HepG2 (cell line): Measurements from ENCODE around the gene ADAR. TPM values are rescaled to one million over a fixed set of nuclear protein-coding genes. Genes with fewer than 3 reads are reported as not detected.
A peak's percentile ranks its signal among the peaks of the same experiment; 100 is the strongest.

Source experiments
- ADNP ChIP-seq: sonication (generic); formaldehyde crosslinking; IDR thresholded peaks from 2 replicates; pipeline ENCODE4 v1.4.0; 2020; ENCODE audit warnings: missing genetic modification reagents
- CAMTA2 ChIP-seq: sonication (generic); formaldehyde crosslinking; IDR thresholded peaks from 2 replicates; pipeline ENCODE4 v1.4.0; 2020; ENCODE audit warnings: mild to moderate bottlenecking, missing genetic modification reagents, borderline replicate concordance
- FOSL2 ChIP-seq: sonication (generic); formaldehyde crosslinking; IDR thresholded peaks from 2 replicates; pipeline ENCODE4 v1.4.0; 2020; ENCODE audit warnings: missing genetic modification reagents
- GATAD1 ChIP-seq: IDR thresholded peaks from 2 replicates; pipeline ENCODE4 v1.6.1; 2016; ENCODE audit warnings: missing genetic modification reagents, missing compliant biosample characterization
- NR2F2 ChIP-seq: IDR thresholded peaks from 2 replicates; pipeline ENCODE4 v1.6.1; 2012; ENCODE audit warnings: low read depth, inconsistent platforms, borderline replicate concordance
- PHF20 ChIP-seq: sonication (generic); formaldehyde crosslinking; IDR thresholded peaks from 2 replicates; pipeline ENCODE4 v1.5.0; 2020; ENCODE audit warnings: mild to moderate bottlenecking, missing genetic modification reagents
- RERE ChIP-seq: IDR thresholded peaks from 2 replicates; pipeline ENCODE4 v1.6.1; 2016; ENCODE audit warnings: low read depth, missing genetic modification reagents, missing compliant biosample characterization
- SALL2 ChIP-seq: sonication (generic); formaldehyde crosslinking; IDR thresholded peaks from 2 replicates; pipeline ENCODE4 v1.8.1; 2023; ENCODE audit warnings: mild to moderate bottlenecking, missing genetic modification reagents, inconsistent platforms
- SCMH1 ChIP-seq: sonication (generic); formaldehyde crosslinking; IDR thresholded peaks from 2 replicates; pipeline ENCODE4 v1.9.0; 2021; ENCODE audit warnings: missing genetic modification reagents, mild to moderate bottlenecking, borderline replicate concordance
- SKI ChIP-seq: fragments of 450-650 bp; IDR thresholded peaks from one replicate; pipeline ENCODE4 v1.6.1; 2018; ENCODE audit warnings: mild to moderate bottlenecking; ENCODE audit not compliant: partially characterized antibody
- SMARCC2 ChIP-seq: fragments of 450-650 bp; IDR thresholded peaks from 2 replicates; pipeline ENCODE4 v1.6.1; 2017; ENCODE audit warnings: antibody characterized with exemption, mild to moderate bottlenecking
- SRSF9 ChIP-seq: fragments of 200-400 bp; formaldehyde crosslinking; IDR thresholded peaks from 2 replicates; pipeline ENCODE4 v1.6.1; 2018; ENCODE audit warnings: borderline replicate concordance, mild to moderate bottlenecking, low read depth, low read length; ENCODE audit not compliant: insufficient read depth, poor library complexity, severe bottlenecking
- TARDBP ChIP-seq: sonication (generic); formaldehyde crosslinking; IDR thresholded peaks from 2 replicates; pipeline ENCODE4 v1.8.0; 2022; ENCODE audit warnings: mild to moderate bottlenecking, missing genetic modification reagents
- ZBTB10 ChIP-seq: sonication (generic); formaldehyde crosslinking; IDR thresholded peaks from 2 replicates; pipeline ENCODE4 v1.4.0; 2020; ENCODE audit warnings: missing genetic modification reagents, borderline replicate concordance
- ZBTB49 ChIP-seq: sonication (generic); formaldehyde crosslinking; IDR thresholded peaks from 2 replicates; pipeline ENCODE4 v1.4.0; 2020; ENCODE audit warnings: missing genetic modification reagents, borderline replicate concordance
- ZEB1 ChIP-seq: IDR thresholded peaks from 2 replicates; pipeline ENCODE4 v1.6.1; 2012; ENCODE audit warnings: mild to moderate bottlenecking, low read depth, inconsistent platforms; ENCODE audit not compliant: insufficient replicate concordance
- ZNF143 ChIP-seq: sonication (generic); formaldehyde crosslinking; IDR thresholded peaks from 2 replicates; pipeline ENCODE4 v1.4.0; 2020; ENCODE audit warnings: missing genetic modification reagents
- ZNF501 ChIP-seq: sonication (generic); formaldehyde crosslinking; IDR thresholded peaks from 2 replicates; pipeline ENCODE4 v1.5.1; 2020; ENCODE audit warnings: mild to moderate bottlenecking, moderate library complexity, missing genetic modification reagents
- ZNF709 ChIP-seq: sonication (generic); formaldehyde crosslinking; IDR thresholded peaks from 2 replicates; pipeline ENCODE4 v1.5.0; 2020; ENCODE audit warnings: mild to moderate bottlenecking, missing genetic modification reagents
- polyA plus RNA-seq, 8 experiments: library from polyadenylated mRNA; depleted of rRNA in 3 of 8; stranded (reverse) in 7 of 8; unstranded in 1 of 8; fragments of >200 nt; fragmentation: Illumina TruSeq in 4 of 8; extraction: Trizol in 4 of 8; gene quantifications; 2 replicates each; pipeline versions ENCODE4 v1.2.1 to v1.2.3, GENCODE V29; 2011 to 2016; ENCODE audit warnings: low read depth in 4 of 8, missing spikeins in 1 of 8, mixed read lengths in 1 of 8; ENCODE audit not compliant: insufficient read depth in 1 of 8
- total RNA-seq, 5 experiments: library from RNA; depleted of rRNA; stranded (reverse); fragments of >200 nt; fragmentation: Illumina TruSeq; extraction: Trizol; gene quantifications; 2 replicates each; pipeline ENCODE4 v1.2.3, GENCODE V29; 2016; ENCODE audit warnings: low read depth in 1 of 5

Gene ADAR
- total and polyA plus RNA-seq, 2 of the 13 experiments (the other 11 are each of a cell fraction or from before 2014, with no cell fraction given) = 70.8 to 86.2 TPM

- TF ChIP-seq RERE (CRISPR knock-in tag) = 0 out of 2 replicates have a peak, but pooled peaks have one; percentile 29
- TF ChIP-seq ZEB1 = peak; percentile 36
- 0 out of 2 replicates have a peak, but pooled peaks have one; percentile 11 for TF ChIP-seq ZNF501 (CRISPR knock-in tag)
- 0 out of 2 replicates have a peak, but pooled peaks have one; percentile 25 for TF ChIP-seq NR2F2
- TF ChIP-seq SKI = peak; percentile 29
- TF ChIP-seq TARDBP = peak; percentile 42; the same call in 1 of the 2 replicates
- TF ChIP-seq ZNF709 (CRISPR knock-in tag) = no peak
- no peak for TF ChIP-seq ZBTB49 (CRISPR knock-in tag)
- 0 out of 2 replicates have a peak, but pooled peaks have one; percentile 14 for TF ChIP-seq ADNP (CRISPR knock-in tag)
- TF ChIP-seq SALL2 = peak; percentile 23
- no peak for TF ChIP-seq ZNF143 (CRISPR knock-in tag)
- TF ChIP-seq SRSF9 = no peak
- no peak for TF ChIP-seq FOSL2 (CRISPR knock-in tag)
- TF ChIP-seq CAMTA2 (CRISPR knock-in tag) = no peak
- no peak for TF ChIP-seq SCMH1 (CRISPR knock-in tag)
- no peak for TF ChIP-seq ZBTB10
- no peak for TF ChIP-seq PHF20
- no peak for TF ChIP-seq SMARCC2
- TF ChIP-seq GATAD1 (CRISPR knock-in tag) = peak; percentile 43; the same call in 1 of the 2 replicates
These were observed at the start of gene ADAR (continued) for GRCh38 chr1:154607609-154608396.
